HepG2 (cell line): Measurements from ENCODE around the gene LGALS7B. TPM values are rescaled to one million over a fixed set of nuclear protein-coding genes. Genes with fewer than 3 reads are reported as not detected.
A peak's percentile ranks its signal among the peaks of the same experiment; 100 is the strongest.

Experiments used
- DPF2 ChIP-seq: sonication (generic); formaldehyde crosslinking; IDR thresholded peaks from 2 replicates; pipeline ENCODE4 v1.4.0; 2020; ENCODE audit warnings: mild to moderate bottlenecking, low read depth, missing genetic modification reagents, borderline replicate concordance
- ETV5 ChIP-seq: IDR thresholded peaks from 2 replicates; pipeline ENCODE4 v1.6.1; 2018; ENCODE audit warnings: missing biosample characterization, missing genetic modification reagents, inconsistent platforms, borderline replicate concordance
- HOXA5 ChIP-seq: sonication (generic); formaldehyde crosslinking; IDR thresholded peaks from 2 replicates; pipeline ENCODE4 v1.4.0; 2020; ENCODE audit warnings: missing genetic modification reagents
- JDP2 ChIP-seq: sonication (generic); formaldehyde crosslinking; IDR thresholded peaks from 2 replicates; pipeline ENCODE4 v1.8.1; 2022; ENCODE audit warnings: missing genetic modification reagents, borderline replicate concordance
- KDM1A ChIP-seq: IDR thresholded peaks from 2 replicates; pipeline ENCODE4 v1.6.1; 2016; ENCODE audit warnings: missing compliant biosample characterization
- NFYC ChIP-seq: IDR thresholded peaks from 2 replicates; pipeline ENCODE4 v1.6.1; 2016; ENCODE audit warnings: missing genetic modification reagents, missing compliant biosample characterization
- NKX3-1 ChIP-seq: sonication (generic); formaldehyde crosslinking; IDR thresholded peaks from 2 replicates; pipeline ENCODE4 v1.5.0; 2020; ENCODE audit warnings: missing genetic modification reagents
- PHF8 ChIP-seq: sonication (generic); formaldehyde crosslinking; IDR thresholded peaks from 2 replicates; pipeline ENCODE4 v1.5.0; 2020; ENCODE audit warnings: missing genetic modification reagents
- RBFOX2 ChIP-seq: fragments of 200-400 bp; formaldehyde crosslinking; IDR thresholded peaks from 2 replicates; pipeline ENCODE4 v1.6.1; 2017; ENCODE audit warnings: low read depth, mild to moderate bottlenecking, low read length
- SOX13 ChIP-seq, 3 experiments: fragments of 450-650 bp in 1 of 3; sonication (generic) in 1 of 3; formaldehyde crosslinking in 1 of 3; IDR thresholded peaks in 2 of 3; conservative IDR thresholded peaks in 1 of 3; 2 replicates each; pipeline versions ENCODE4 v1.5.0 to v1.6.1; 2016 to 2020; ENCODE audit warnings: antibody characterized with exemption in 1 of 3, mild to moderate bottlenecking in 1 of 3, missing compliant biosample characterization in 1 of 3, missing genetic modification reagents in 1 of 3, moderate library complexity in 1 of 3
- ZNF441 ChIP-seq: sonication (generic); formaldehyde crosslinking; IDR thresholded peaks from 2 replicates; pipeline ENCODE4 v1.7.0; 2021; ENCODE audit warnings: missing genetic modification reagents, borderline replicate concordance
- ZNF616 ChIP-seq: sonication (generic); formaldehyde crosslinking; IDR thresholded peaks from 2 replicates; pipeline ENCODE4 v1.5.0; 2020; ENCODE audit warnings: low read depth, mild to moderate bottlenecking, missing genetic modification reagents
- ZNF773 ChIP-seq: sonication (generic); formaldehyde crosslinking; IDR thresholded peaks from 2 replicates; pipeline ENCODE4 v1.4.0; 2020; ENCODE audit warnings: missing genetic modification reagents, borderline replicate concordance
- polyA plus RNA-seq, 8 experiments: library from polyadenylated mRNA; depleted of rRNA in 3 of 8; stranded (reverse) in 7 of 8; unstranded in 1 of 8; fragments of >200 nt; fragmentation: Illumina TruSeq in 4 of 8; extraction: Trizol in 4 of 8; gene quantifications; 2 replicates each; pipeline versions ENCODE4 v1.2.1 to v1.2.3, GENCODE V29; 2011 to 2016; ENCODE audit warnings: low read depth in 4 of 8, missing spikeins in 1 of 8, mixed read lengths in 1 of 8; ENCODE audit not compliant: insufficient read depth in 1 of 8
- total RNA-seq, 5 experiments: library from RNA; depleted of rRNA; stranded (reverse); fragments of >200 nt; fragmentation: Illumina TruSeq; extraction: Trizol; gene quantifications; 2 replicates each; pipeline ENCODE4 v1.2.3, GENCODE V29; 2016; ENCODE audit warnings: low read depth in 1 of 5
- TF ChIP-seq, protein P1 (sequence below): sonication (generic); formaldehyde crosslinking; IDR thresholded peaks from 2 replicates; pipeline ENCODE4 v1.4.0; 2020; ENCODE audit warnings: mild to moderate bottlenecking, missing genetic modification reagents
- TF ChIP-seq, protein P2 (sequence below): sonication (generic); formaldehyde crosslinking; IDR thresholded peaks from 2 replicates; pipeline ENCODE4 v1.8.1; 2023; ENCODE audit warnings: mild to moderate bottlenecking, moderate library complexity, missing genetic modification reagents

LGALS7B gene
- total and polyA plus RNA-seq, 2 of the 13 experiments (the other 11 are each of a cell fraction or from before 2014, with no cell fraction given): 1.7 to 2.1 TPM

DNA sequence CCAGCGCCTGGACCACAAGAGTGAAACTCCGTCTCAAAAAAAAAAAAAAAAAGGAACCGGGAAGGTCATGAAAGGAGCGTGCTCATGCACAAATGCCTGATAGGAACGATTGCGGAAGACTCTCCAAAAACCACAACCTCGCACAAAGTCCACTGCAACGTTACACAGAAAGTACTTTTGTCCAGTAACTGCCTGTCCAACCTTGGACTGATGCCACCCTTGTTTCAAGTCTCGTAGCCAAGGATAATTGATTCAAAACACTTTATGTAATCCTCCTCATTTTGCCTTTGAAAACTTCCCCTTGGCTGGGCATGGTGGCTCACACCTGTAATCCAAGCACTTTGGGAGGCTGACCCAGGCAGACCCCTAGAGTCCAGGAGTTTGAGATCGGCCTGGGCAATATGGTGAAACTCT, 29.4 kb upstream of the LGALS7B start (continued):
- peak; percentile 89 for TF ChIP-seq DPF2 (CRISPR knock-in tag)
- TF ChIP-seq ZNF441 (CRISPR knock-in tag): no peak
- TF ChIP-seq HOXA5 (CRISPR knock-in tag): no peak
- TF ChIP-seq, protein P1, sequence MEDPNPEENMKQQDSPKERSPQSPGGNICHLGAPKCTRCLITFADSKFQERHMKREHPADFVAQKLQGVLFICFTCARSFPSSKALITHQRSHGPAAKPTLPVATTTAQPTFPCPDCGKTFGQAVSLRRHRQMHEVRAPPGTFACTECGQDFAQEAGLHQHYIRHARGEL: no peak
- TF ChIP-seq SOX13 (IDR thresholded peaks at IDR 0.05): peak; percentile 90
- peak in 1 of 2 experiments; percentile 99; a peak in 2 of 4 replicates for TF ChIP-seq SOX13 (CRISPR knock-in tag; conservative IDR thresholded peaks at IDR 0.05 in 1 of 2, IDR thresholded peaks at IDR 0.05 in 1 of 2)
- no peak for TF ChIP-seq RBFOX2
- TF ChIP-seq KDM1A (CRISPR knock-in tag): peak; percentile 38; the same call in 1 of the 2 replicates
- no peak for TF ChIP-seq JDP2 (CRISPR knock-in tag)
- no peak for TF ChIP-seq ZNF616 (CRISPR knock-in tag)
- no peak; the same call in 1 of the 2 replicates for TF ChIP-seq PHF8 (CRISPR knock-in tag)
- TF ChIP-seq NKX3-1 (CRISPR knock-in tag): 0 out of 2 replicates have a peak, but pooled peaks have one; percentile 56
- TF ChIP-seq ETV5 (CRISPR knock-in tag): peak; percentile 86; the same call in 1 of the 2 replicates
- no peak for TF ChIP-seq ZNF773 (CRISPR knock-in tag)
- TF ChIP-seq, protein P2, sequence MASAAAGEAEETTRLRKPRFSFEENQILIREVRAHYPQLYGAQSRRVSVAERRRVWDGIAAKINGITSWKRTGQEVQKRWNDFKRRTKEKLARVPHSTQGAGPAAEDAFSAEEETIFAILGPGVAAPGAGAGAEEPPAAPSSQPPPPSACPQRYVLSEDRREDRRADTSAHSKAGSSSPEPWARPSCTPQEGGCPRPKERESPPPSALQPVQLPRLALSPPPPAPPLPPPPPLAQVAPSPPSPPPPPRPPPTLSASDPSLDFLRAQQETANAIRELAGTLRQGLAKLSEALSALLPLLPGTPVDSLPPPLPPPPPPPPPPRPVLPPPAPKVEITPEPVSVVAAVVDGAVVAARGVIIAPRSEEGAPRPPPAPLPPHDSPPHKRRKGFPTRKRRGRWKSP (CRISPR knock-in tag): no peak
- no peak for TF ChIP-seq NFYC
- TF ChIP-seq, all 625 proteins: peak for 195
